ENCODE measurements around the gene FAM43A. TPM values are rescaled to one million over a fixed set of nuclear protein-coding genes. Genes with fewer than 3 reads are reported as not detected.
A peak's percentile ranks its signal among the peaks of the same experiment; 100 is the strongest.

Gene FAM43A
- total and polyA plus RNA-seq, 9 of the 15 experiments (the other 6 are each of a cell fraction or from before 2014, with no cell fraction given) = 0.03 to 1.2 (median 0.21) TPM

GRCh38 chr3:194736896-194737600 is 51.4 kb downstream of the FAM43A start:
- no peaks in the 10 kb centered on the region for H3K4me1 ChIP-seq (replicated peaks in 1 of 2; ENCODE audit: control insufficient read depth in 2 of 2, insufficient read depth in 2 of 2, low read length in 2 of 2)
- no peak overlapping the region for H2AFZ ChIP-seq (ENCODE audit: low read depth, low read length)
- no peaks in the 10 kb centered on the region for H3K9me1 ChIP-seq (ENCODE audit: control insufficient read depth, insufficient read depth, low read length)
- no peak for TF ChIP-seq SREBF1 (IDR thresholded peaks at IDR 0.05; ENCODE audit: borderline replicate concordance, low read depth, low read length)
- no peak for TF ChIP-seq EGR1 (conservative IDR thresholded peaks at IDR 0.05)
- TF ChIP-seq ZNF512 (tag; IDR thresholded peaks at IDR 0.05) = 0 out of 2 replicates have a peak, but pooled peaks have one; percentile 48
- peak; percentile 81 for TF ChIP-seq SPI1 (IDR thresholded peaks at IDR 0.05; ENCODE audit: borderline replicate concordance, low read depth, low read length)
- TF ChIP-seq TSC22D4 (tag; IDR thresholded peaks at IDR 0.05) = 0 out of 2 replicates have a peak, but pooled peaks have one; percentile 14
- no peak for TF ChIP-seq THAP7 (CRISPR knock-in tag; IDR thresholded peaks at IDR 0.05)
- no peak for TF ChIP-seq ZNF253 (CRISPR knock-in tag; conservative IDR thresholded peaks at IDR 0.05)
- 0 out of 4 replicates have a peak, but pooled peaks of 1 of the 2 experiments have one; percentile 41 for TF ChIP-seq ETV6 (IDR thresholded peaks at IDR 0.05; ENCODE audit: borderline replicate concordance in 1 of 2, low read depth in 2 of 2, low read length in 1 of 2)
- no peak for TF ChIP-seq ETV6 (CRISPR knock-in tag; IDR thresholded peaks at IDR 0.05; ENCODE audit: borderline replicate concordance)
- TF ChIP-seq PATZ1 (CRISPR knock-in tag; IDR thresholded peaks at IDR 0.05; ENCODE audit: borderline replicate concordance) = no peak
- FAIRE-seq (no peak), ATAC-seq (no peak), DNase-seq (ENCODE audit: extremely low read depth in 1 of 4, low spot score in 3 of 4) (no peak)
- no peak overlapping the region for H3K4me2 ChIP-seq (ENCODE audit: insufficient read depth, low read length)
- no peaks in the 10 kb centered on the region for H3K79me2 ChIP-seq (ENCODE audit: control insufficient read depth, insufficient read depth, low read length)
- intact Hi-C loops (cut with micrococcal nuclease) (no loop called here), in situ Hi-C loops (cut with MboI) (no loop called here)
- H3K27me3 ChIP-seq (ENCODE audit: control insufficient read depth in 2 of 2, insufficient read depth in 2 of 2, low read length in 2 of 2) = peaks cover 10 to 55% of the 10 kb centered on the region in 2 experiments; a peak in 4 of 5 replicates
- no peak overlapping the region for H3K27ac ChIP-seq (ENCODE audit: extremely low read depth, low read depth, low read length)
- H3K36me3 ChIP-seq (ENCODE audit: control insufficient read depth, insufficient read depth, low read length) = no peaks in the 10 kb centered on the region
- no peaks in the 10 kb centered on the region for H3K9me3 ChIP-seq (replicated peaks; ENCODE audit: control insufficient read depth, insufficient read depth, low read depth, low read length)
- H4K20me1 ChIP-seq (replicated peaks; ENCODE audit: control insufficient read depth, insufficient read depth, low read length) = 0 out of 2 replicates have a peak, but pooled peaks cover 3% of the 10 kb centered on the region
- BruUV-seq (replicated peaks) = no TSS peak
- H3K9ac ChIP-seq (ENCODE audit: insufficient read depth in 1 of 2, low read depth in 2 of 2, low read length in 2 of 2) = no peak overlapping the region
- 0% methylated on average over 5 of the region's 7 CpGs for WGBS (ENCODE audit: insufficient coverage, low coverage, missing lambda C conversion rate)
- CTCF ChIA-PET (ENCODE audit: low intra/inter-chr PET ratio) = no interaction called here
- H3K4me3 ChIP-seq = no peak overlapping the region
- POLR2A ChIA-PET = interaction anchor here (0.6 kb wide), 1 partner anchor 10 kb away, joined by 4 read pairs; no protein-coding TSS in a partner anchor

Measured in K562 (cell line).